GM19099 (cell line): Measurements from ENCODE around the gene ZNF385A.

Source experiments
- POLR2A ChIP-seq: IDR thresholded peaks from 3 replicates; pipeline ENCODE4 v1.6.1; 2011; ENCODE audit warnings: low read depth; ENCODE audit not compliant: insufficient read length; ENCODE audit errors: extremely low read depth

ZNF385A gene

GRCh38 chr12:54419088-54419887, 34.8 kb upstream of the ZNF385A start, which contains the start of gene ITGA5:
Gene ITGA5 (minus strand): TSS chr12:54419266. CDS start chr12:54419198, 68 bp downstream.
- no peak for TF ChIP-seq POLR2A

- TF ChIP-seq POLR2A = no peak
Measured at GRCh38 chr12:54418441-54419087, 34.0 kb upstream of the ZNF385A start.

GRCh38 chr12:54417712-54418440, 33.3 kb upstream of the ZNF385A start:
- no peak for TF ChIP-seq POLR2A

- TF ChIP-seq POLR2A = no peak
Measured at GRCh38 chr12:54416687-54417603, 32.4 kb upstream of the ZNF385A start.

- TF ChIP-seq POLR2A = no peak
Measured at GRCh38 chr12:54415221-54415929, 30.8 kb upstream of the ZNF385A start.

GRCh38 chr12:54413284-54414190, 29.0 kb upstream of the ZNF385A start:
- no peak for TF ChIP-seq POLR2A

GRCh38 chr12:54412786-54413185, 28.3 kb upstream of the ZNF385A start:
- no peak for TF ChIP-seq POLR2A

GRCh38 chr12:54412348-54412747, 27.8 kb upstream of the ZNF385A start:
- no peak for TF ChIP-seq POLR2A

GRCh38 chr12:54411391-54412241, 27.1 kb upstream of the ZNF385A start:
- no peak for TF ChIP-seq POLR2A

GRCh38 chr12:54409267-54409666, 24.7 kb upstream of the ZNF385A start:
- TF ChIP-seq POLR2A = no peak

GRCh38 chr12:54407183-54407905, 22.8 kb upstream of the ZNF385A start:
- no peak for TF ChIP-seq POLR2A
